HG03457 (cell line): ENCODE data around the gene MRPS11.
"Not testable (repeated sequence)": the region's sequence is repeated elsewhere in the genome, so short reads cannot be mapped to it uniquely, and the experiment has no call there.

Experiments used
- ATAC-seq: cut with Tn5 transposase; IDR thresholded peaks from one replicate; pipeline ENCODE4 v1.9.1; 2021; ENCODE audit warnings: moderate number of reproducible peaks; ENCODE audit not compliant: unreplicated experiment

The MRPS11 gene

DNA sequence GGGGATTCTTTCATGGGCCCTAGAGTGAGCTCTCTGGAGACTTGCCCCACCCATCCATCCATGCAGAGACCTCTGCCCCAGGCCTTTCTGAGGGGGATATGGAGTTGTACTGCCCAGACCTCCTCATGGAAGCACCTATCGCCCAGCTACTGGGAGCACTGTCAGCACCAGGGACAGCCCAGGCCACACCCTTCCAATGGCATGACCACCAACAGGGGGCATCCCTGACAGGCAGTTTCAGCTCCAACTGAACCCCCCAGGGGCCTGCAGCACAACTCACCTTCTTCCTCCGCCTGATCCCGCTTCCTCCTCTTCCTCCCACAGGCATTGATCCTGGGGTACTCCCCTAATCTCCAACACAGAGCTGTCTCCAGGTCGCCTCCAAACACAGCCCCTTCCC lies 21.8 kb downstream of the MRPS11 start:
- ATAC-seq = no peak

DNA sequence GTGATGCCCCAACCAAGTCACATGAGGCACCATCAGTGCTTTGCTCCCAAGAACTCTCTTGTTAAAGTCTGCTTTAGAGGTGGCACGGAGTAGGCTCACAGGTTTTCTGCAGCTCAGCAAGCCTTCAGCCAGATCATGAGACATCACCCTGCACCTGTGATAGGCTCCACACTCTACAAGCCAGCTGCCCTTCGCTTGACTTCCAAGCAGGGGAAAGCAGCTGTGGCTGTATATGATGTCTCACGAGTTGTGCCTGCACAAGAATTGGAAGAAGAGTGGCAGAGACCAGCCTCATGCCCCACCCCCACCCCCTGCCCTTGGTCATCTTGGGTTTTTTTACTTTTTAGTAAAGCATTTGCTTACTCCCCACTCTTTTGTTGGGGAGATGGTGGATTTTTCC lies 22.5 kb downstream of the MRPS11 start:
- ATAC-seq = no peak

DNA sequence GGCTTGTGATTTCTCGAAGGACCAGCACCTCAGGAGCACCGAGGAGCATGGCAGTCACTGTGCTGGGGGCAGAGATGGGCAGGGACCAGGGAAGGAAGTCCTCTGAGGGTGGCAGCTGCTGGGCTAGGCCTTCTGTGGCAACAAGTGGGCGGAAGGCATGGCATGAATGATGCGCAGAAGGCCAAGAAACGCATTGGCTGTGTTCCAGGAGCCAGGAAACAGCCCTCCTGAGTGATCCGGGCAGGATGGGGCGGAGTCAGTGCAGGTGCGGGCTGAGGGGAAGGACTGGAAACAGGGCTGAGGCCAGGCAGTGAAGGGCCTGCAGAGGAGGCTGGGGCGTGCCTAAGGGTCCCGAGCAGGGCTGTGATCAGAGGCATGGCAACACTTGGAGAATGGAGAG lies 23.6 kb downstream of the MRPS11 start:
- no peak for ATAC-seq

DNA sequence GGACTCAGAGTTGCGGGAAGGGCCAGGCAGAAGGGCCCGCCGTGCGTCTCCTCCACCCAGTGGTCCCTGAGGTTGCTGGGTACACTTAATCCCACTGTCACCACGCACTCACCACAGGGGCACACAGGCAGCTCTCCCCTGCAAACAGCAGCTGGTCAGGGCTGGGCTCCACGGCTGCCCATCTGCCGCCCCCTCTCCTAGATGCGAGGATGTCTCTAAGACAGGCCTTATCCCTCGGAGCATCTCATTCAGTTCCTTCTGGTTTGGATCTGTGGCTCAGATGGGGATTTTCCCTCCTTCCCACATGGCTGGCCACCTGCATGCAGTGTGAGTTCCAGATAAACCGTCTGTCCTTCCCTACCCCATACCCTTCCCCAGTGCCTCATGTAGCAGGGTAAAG lies 26.3 kb downstream of the MRPS11 start:
- no peak for ATAC-seq

DNA sequence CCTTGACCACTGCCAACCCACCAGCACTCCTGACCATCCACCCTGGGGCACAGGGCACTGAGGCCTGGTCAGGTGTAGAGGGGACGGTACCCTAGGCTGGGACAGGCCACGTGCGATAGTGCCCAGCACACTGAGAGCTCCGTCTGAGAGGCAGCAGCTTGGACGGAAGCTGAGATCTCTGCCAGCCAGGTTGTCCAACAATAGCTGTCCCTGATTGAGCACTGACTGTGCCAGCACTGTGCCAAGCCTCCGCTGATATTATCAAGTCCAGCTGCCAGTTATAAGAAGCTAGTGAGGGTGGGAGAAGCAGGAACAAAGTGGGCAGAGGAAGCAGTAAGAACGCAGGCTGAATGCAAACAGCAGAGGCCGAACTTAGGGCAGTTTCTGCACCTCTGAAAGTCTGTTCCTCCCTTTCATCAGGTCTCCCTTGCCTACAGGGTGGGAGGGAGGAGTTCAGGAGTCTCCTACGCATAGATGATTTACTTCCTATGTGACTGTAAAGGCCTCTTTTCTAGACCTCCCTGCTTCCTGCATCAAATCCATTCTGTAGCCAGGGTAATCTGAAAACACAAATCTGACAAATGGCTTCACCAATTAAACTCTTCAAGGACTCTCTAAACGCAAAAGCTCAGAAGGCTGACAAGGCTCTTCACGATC lies 29.7 kb downstream of the MRPS11 start:
- ATAC-seq = no peak

DNA sequence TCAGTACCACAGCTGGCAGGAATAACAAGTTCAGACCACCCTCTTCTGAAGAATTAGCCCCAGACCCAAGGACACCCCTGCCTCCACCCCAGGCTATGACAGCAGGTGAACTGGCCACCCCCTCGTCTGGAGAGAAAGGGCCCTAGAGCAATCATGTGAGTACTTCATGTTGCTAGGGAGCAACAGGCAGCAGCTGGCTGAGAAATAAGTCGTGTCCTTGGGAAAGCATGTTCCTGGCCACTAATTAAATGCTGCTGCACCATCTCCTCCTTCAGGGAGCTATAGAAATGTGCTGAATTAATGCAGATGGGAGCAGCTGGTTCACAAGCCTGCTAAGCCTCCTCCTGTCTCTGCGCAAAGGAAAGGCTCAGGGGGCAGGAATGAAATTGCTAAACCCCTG lies 31.5 kb downstream of the MRPS11 start:
- no peak for ATAC-seq

DNA sequence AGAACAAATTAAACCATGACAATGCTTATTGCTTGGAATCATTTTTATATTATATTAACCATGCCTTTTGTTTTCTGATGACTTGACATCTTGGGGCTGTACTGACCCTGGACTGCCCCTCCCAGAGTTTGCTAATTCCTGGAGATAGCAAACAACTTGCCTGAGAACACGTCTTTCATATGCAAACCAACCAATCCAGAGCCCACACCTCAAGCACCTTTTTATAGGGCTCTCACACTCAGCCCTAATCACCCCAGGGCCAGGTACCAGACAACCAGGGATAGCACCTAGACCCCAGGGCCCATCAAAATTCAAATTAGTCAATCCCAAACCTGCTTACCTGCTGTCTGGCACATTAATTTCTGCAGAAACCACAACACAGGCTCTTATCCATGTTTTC lies 36.9 kb downstream of the MRPS11 start:
- ATAC-seq = no peak

DNA sequence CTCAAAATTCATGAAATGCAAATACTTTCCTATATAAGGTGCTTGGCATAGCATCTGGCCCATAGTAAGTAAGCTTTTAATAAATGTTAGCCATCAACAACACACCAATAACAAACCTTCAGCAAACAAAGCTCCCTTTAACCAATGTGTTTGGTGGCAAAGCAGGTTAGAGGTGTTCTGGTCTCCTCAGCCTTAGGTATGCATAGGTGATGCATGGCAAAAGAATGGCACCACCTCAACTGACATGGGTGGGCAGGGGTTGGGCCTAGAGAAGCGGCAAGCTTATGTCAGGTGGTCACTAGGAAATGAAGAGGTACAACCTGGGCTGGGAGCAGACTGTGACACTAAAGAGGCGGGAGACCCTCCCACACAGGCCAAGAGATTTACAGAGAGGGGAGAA lies 38.2 kb downstream of the MRPS11 start:
- ATAC-seq = no peak

DNA sequence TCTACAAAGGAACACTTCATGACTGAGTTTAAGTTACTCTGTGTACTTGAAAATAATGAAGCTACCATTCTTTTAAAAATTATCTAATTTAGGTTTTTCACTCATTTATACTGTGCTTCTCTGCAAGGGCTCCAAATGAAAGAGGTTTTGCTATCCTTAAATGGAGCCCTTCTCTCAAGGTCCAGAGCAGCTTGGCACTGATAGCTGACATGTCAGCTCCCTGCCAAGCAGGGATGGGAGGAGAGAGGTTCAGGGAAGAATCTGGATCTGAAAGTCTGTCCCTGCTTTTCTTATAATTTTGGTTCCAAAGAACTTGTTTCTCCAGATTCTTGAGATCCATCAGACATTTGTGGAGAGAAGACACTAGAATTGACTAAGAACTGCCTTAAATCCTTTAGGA lies 39.1 kb downstream of the MRPS11 start:
- no peak for ATAC-seq

DNA sequence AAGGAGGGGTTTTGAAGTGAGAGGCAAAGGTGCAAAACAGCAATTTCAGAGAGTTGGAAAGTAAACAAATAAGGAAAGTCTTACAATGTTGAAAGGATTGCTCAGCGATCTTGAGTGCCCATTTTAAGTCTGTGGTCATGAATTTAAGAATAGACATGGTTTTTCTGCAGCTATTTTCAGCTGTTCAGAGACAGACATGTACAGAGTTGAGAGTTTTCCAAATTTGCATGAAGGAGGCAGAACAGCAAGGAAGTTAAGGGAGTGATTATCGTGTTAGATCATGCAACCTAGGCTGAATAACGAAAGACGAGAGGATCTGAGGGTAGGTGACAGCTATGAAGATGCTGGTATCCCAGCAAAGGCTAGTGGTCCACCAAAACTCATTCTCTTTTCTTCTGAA lies 41.8 kb downstream of the MRPS11 start:
- ATAC-seq = no peak

DNA sequence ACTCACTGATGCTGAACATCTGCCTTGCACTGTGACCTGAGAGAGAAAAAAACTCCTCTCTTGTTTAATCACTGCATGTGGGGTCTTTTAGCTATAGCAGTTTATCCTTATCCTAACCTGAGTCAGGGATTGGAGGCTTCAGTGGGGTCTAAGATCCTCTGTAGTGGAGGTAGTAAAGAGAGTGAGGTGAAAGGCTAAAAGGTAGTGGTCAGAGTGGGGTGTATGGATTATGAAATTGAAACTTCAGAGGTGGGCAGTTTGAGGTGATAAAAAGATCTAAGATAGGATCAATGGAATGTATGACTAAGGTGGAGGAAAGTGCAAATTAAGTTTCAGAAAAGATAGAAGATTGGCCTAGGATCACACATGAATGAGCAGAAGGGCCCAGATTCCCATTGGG lies 42.5 kb downstream of the MRPS11 start:
- no peak for ATAC-seq

DNA sequence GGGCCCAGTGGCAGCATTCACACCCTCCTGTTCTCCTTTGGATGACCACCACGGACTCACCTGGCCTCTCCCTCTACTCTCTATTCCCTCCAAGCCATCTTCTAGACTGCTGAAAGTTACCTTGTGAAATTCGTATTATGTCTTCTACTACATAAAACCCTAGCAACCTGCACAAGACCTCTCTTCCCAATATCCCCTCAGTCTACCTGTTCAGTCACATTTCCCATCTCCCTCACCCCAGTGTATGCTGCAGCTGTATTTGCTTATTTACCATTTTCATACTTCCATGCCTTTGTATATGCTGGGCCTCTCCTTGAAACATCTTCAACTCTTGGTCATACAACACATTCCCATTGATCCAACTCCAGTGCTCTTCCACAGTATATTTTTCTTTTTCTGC lies 43.7 kb downstream of the MRPS11 start:
- ATAC-seq = no peak

DNA sequence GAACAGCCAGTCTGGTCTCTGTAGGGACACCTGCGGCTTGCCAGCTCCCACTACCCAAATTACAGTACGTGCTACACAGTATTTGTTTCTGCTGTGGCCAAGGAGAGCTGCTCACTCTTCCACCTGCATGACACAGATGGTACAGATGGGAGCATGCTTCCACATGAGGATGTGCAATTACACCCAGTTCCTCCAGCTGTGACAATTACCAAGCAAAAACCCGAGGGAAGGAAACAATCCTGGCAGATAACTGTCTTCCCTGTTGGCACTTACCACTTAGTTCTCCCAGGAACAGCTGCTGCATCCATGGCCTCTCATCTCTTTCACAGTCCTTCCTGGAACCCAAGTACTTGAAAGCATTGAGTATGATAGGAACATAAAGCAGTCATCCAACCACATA lies 44.6 kb downstream of the MRPS11 start:
- no peak for ATAC-seq

DNA sequence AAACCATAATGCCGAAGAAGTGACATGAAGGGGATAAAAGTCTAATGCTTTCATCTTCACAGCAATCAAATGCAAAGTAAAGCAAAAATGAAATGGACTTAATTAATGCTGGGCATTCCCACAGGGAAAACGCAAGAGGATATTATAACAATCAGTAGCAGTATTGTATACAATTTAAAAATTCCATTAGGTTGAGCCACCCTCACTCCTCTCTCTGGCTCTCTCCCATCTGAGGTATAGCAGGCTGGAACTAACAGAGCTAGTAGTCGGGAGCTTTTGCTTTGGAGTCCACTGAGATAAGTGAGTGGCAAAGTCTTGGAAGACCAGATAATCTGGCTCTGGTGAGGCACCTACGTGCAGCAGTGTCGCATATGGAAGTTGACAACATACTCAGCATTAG lies 45.1 kb downstream of the MRPS11 start:
- ATAC-seq = no peak

DNA sequence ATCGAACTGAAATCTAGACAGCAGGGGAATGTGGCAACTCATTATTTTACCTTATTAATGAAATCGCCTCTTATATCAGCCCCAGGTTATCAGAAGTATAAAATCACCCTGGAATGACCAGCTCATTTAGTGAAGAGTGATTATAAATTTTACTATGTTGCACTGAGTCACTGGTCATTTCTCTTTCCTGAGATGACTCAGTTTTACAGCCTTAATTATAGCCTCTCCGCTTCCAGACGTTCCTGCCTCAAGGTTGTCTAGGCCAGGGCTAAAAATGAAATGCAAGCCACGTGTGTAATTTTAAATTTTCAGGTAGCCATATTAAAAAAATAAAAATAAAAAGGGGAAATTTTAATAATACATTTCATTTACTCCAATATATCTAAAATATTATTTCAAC lies 45.7 kb downstream of the MRPS11 start:
- no peak for ATAC-seq

DNA sequence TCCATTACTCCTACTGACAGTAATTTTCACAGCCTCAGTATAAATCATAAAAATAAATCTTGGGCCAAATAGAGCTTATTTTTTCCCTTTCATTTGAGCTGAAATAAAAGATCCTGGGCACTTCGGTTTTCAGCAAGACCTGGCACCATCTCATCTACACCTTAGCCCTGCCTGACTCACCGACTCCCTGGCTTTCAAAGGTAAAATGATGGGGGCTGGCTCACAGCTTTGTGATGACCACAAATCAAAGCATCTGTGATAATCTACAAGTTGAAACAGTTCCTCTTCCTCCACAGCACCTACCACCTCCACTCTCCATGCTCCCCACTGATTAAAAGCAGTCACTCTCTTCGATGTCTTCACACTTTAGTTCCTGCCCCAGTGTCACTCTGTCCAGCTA lies 51.4 kb downstream of the MRPS11 start:
- ATAC-seq = no peak

DNA sequence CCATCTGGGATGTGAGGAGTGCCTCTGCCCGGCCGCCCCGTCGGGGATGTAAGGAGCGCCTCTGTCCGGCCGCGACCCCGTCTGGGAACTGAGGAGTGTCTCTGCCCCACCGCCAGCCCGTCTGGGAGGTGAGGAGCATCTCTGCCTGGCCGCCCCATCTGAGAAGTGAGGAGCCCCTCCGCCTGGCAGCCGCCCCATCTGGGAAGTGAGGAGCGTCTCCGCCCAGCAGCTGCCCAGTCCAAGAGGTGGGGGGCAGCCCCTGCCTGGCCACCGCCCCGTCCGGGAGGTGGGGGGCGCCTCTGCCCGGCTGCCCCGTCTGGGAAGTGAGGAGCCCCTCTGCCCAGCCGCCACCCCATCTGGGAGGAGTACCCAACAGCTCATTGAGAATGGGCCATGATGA lies 56.6 kb downstream of the MRPS11 start:
- not testable (repeated sequence) for ATAC-seq

DNA sequence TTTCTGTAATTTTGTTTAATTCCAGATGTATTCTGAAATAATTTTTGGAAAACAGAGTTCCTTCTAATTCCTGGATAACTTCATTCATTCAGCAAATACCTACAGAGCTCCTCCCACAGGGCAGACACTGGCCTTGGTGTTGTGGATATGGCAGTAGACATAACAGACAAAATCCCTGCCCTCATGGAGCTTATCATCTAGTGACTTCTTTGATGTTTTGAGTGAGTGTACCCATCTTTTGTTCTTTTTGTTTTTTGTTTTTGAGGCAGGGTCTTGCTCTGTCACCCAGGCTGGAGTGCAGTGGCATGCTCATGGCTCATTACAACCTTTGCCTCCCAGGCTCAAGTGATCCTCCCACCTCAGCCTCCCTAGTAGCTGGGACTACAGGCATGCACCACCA lies 57.9 kb downstream of the MRPS11 start:
- no peak for ATAC-seq

DNA sequence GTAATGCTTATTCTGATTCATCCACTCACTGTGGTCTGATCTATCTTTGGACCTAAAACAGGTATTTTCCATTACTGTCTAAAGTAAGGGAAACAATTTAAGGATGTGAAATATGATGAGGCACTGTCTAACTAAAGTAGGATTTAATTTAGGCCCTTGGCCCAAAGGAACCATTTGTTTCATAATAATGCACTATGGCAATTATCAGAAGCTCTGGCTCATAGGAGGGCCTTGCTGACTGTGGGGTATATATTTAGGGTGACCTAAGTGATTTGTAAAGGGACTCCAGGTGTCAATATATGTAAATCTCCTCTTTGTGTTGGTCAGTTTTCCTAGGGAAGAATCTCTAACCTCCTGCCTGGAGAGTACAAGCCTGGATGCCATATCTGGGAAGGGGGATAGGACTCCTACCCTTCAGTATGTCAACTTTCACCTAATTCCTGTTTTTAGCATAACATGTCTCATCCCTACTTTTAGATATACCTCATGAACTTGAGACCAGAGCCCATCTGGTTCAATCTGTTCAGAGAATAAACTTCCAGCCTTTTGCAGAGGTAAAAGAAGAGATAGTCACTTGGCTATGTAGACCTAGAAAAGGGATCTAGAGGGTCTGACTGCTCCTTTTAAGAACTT lies 58.9 kb downstream of the MRPS11 start:
- ATAC-seq = no peak

DNA sequence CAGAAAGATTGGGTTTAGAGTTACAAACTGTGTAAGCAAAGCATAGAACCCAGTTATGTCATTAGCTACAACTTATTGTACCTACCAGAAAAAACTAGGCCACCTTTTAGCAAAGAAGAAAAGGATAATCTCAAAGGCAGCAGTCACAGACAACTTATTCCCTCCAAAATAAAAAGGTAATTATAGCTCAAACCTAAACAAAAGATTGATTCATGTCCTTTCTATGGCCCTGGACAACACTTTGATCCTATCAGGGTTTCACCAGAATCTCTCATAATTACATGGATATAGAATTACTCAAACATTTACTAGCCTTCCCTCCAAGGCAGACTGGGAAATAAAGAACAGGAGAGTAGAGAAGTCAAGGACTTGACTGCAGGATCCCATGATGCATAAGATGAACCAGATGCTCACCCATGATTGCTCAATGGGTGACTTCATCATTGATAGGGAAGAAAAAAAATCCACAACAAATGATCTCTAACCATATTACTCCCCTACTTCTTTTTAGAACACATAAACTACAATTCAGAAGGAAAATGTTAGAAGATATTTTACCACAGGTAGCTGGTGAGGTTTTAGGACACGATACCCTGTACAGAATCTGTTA lies 61.6 kb downstream of the MRPS11 start:
- ATAC-seq = no peak
